HepG2 (cell line): Measurements from ENCODE around the gene LNX2. TPM values are rescaled to one million over a fixed set of nuclear protein-coding genes. Genes with fewer than 3 reads are reported as not detected.

Experiments
- ATAC-seq: fragments of 200-7000 bp; cut with Tn5 transposase; 3 replicates; pipeline ENCODE4 v1.9.1; 2020; ENCODE audit warnings: mild to moderate bottlenecking, moderate library complexity
- BruUV-seq: library from RNA; stranded (reverse); fragments of 400-500 nt; replicated peaks from 2 replicates; lab custom pipeline; 2021; lab: Mats Ljungman, UMichigan
- CTCF ChIA-PET: fragments of 300-600 bp; formaldehyde crosslinking; extraction: SDS; loops from one replicate; lab custom pipeline; 2021; ENCODE audit warnings: low total read pairs, inconsistent platforms, low intra/inter-chr PET ratio; lab: Yijun Ruan, JAX
- POLR2A ChIA-PET: fragments of 350-600 bp; sonication (Branson Sonifier 250); formaldehyde crosslinking; loops from one replicate; lab custom pipeline; 2020; ENCODE audit warnings: antibody characterized with exemption, inconsistent platforms; lab: Yijun Ruan, JAX
- DNase-seq: peaks from one replicate; pipeline ENCODE4 v3.0.0-alpha.2; 2015; ENCODE audit warnings: low spot score
- FAIRE-seq: peaks from 3 replicates; lab custom pipeline; 2011; peaks lifted over from hg19 to GRCh38; lab: Jason Lieb, UNC
- H2AFZ ChIP-seq: one replicate; pipeline ENCODE4 v1.6.1; 2011; ENCODE audit warnings: low read length, inconsistent platforms
- H3K27ac ChIP-seq: fragments of 300-600 bp; 3 replicates; pipeline ENCODE4 v1.8.0; 2011; ENCODE audit warnings: mixed run types, mild to moderate bottlenecking, mixed read lengths, low read length, inconsistent platforms; ENCODE audit not compliant: insufficient read depth; ENCODE audit errors: extremely low read length
- H3K27me3 ChIP-seq, 2 experiments: fragments of 200-600 bp in 1 of 2; 2 replicates in 1 of 2; 3 replicates in 1 of 2; pipeline versions ENCODE4 v1.6.0 to v1.8.0; 2011; ENCODE audit warnings: low read length in 2 of 2, mild to moderate bottlenecking in 2 of 2, moderate library complexity in 2 of 2, inconsistent platforms in 1 of 2; ENCODE audit not compliant: insufficient read depth in 2 of 2, control insufficient read depth in 1 of 2
- H3K36me3 ChIP-seq, 2 experiments: fragments of 200-600 bp in 1 of 2; replicated peaks in 1 of 2; 2 replicates in 1 of 2; 3 replicates in 1 of 2; pipeline versions ENCODE4 v1.5.1 to v1.8.0; 2011; ENCODE audit warnings: low read length in 2 of 2, inconsistent platforms in 1 of 2; ENCODE audit not compliant: insufficient read depth in 2 of 2, control insufficient read depth in 1 of 2
- H3K4me1 ChIP-seq: 2 replicates; pipeline ENCODE4 v1.5.1; 2012; ENCODE audit warnings: low read length, inconsistent platforms; ENCODE audit not compliant: insufficient read depth
- H3K4me2 ChIP-seq: 2 replicates; pipeline ENCODE4 v1.6.0; 2011; ENCODE audit warnings: low read depth, low read length, inconsistent platforms
- H3K4me3 ChIP-seq, 3 experiments: fragments of 200-600 bp in 1 of 3; sonication (generic), shearing (Covaris generic) in 1 of 3; replicated peaks in 1 of 3; 2 replicates each; pipeline ENCODE4 v1.5.1; 2011 to 2016; ENCODE audit warnings: low read length in 3 of 3, inconsistent platforms in 2 of 3, low read depth in 2 of 3, mild to moderate bottlenecking in 2 of 3, control low read depth in 1 of 3, mixed read lengths in 1 of 3; ENCODE audit not compliant: insufficient read depth in 1 of 3
- H3K79me2 ChIP-seq: one replicate; pipeline ENCODE4 v1.6.1; 2011; ENCODE audit warnings: low read length, inconsistent platforms; ENCODE audit not compliant: insufficient read depth
- H3K9ac ChIP-seq: 2 replicates; pipeline ENCODE4 v1.6.0; 2011; ENCODE audit warnings: mild to moderate bottlenecking, low read depth, low read length, inconsistent platforms; ENCODE audit not compliant: insufficient read depth
- H3K9me3 ChIP-seq: 2 replicates; pipeline ENCODE4 v1.5.1; 2012; ENCODE audit warnings: mild to moderate bottlenecking, low read length
- H4K20me1 ChIP-seq: 2 replicates; pipeline ENCODE4 v1.6.0; 2011; ENCODE audit warnings: inconsistent platforms, mild to moderate bottlenecking, low read length, moderate library complexity; ENCODE audit not compliant: insufficient read depth
- SNAPC2 ChIP-seq: sonication (generic); formaldehyde crosslinking; IDR thresholded peaks from 2 replicates; pipeline ENCODE4 v1.8.1; 2022; ENCODE audit warnings: mild to moderate bottlenecking, missing genetic modification reagents
- TGIF2 ChIP-seq: IDR thresholded peaks from 2 replicates; pipeline ENCODE4 v1.6.1; 2016; ENCODE audit warnings: control low read depth, missing compliant biosample characterization
- TMF1 ChIP-seq: sonication (generic); formaldehyde crosslinking; IDR thresholded peaks from 2 replicates; pipeline ENCODE4 v1.8.1; 2022; ENCODE audit warnings: low read depth, missing genetic modification reagents
- ZFP82 ChIP-seq: sonication (generic); formaldehyde crosslinking; IDR thresholded peaks from 2 replicates; pipeline ENCODE4 v1.5.1; 2020; ENCODE audit warnings: mild to moderate bottlenecking, missing genetic modification reagents, borderline replicate concordance
- ZNF121 ChIP-seq: sonication (generic); formaldehyde crosslinking; IDR thresholded peaks from 2 replicates; pipeline ENCODE4 v1.5.0; 2020; ENCODE audit warnings: mild to moderate bottlenecking, missing genetic modification reagents
- ZNF567 ChIP-seq: sonication (generic); formaldehyde crosslinking; IDR thresholded peaks from 2 replicates; pipeline ENCODE4 v1.8.1; 2023; ENCODE audit warnings: mild to moderate bottlenecking, missing genetic modification reagents, borderline replicate concordance
- ZSCAN29 ChIP-seq: sonication (generic); formaldehyde crosslinking; conservative IDR thresholded peaks from 2 replicates; pipeline ENCODE4 v1.4.0; 2020; ENCODE audit warnings: mild to moderate bottlenecking, missing genetic modification reagents
- WGBS: methylation state at CpG from one replicate; pipeline ENCODE4 v1.1.6; 2017; ENCODE audit warnings: low lambda C conversion rate; 5-methylcytosine and 5-hydroxymethylcytosine counted together
- in situ Hi-C: cut with HindIII; loops from 2 replicates; pipeline ENCODE4 v1.10.0; 2017; ENCODE audit warnings: low pct_unique_long_range_greater_than_20kb; ENCODE audit not compliant: extremely low pct_ligation_motif_present
- intact Hi-C: fragments of 100-400 bp; cut with micrococcal nuclease; formaldehyde crosslinking; loops from one replicate; pipeline ENCODE4 v1.10.0; 2022; ENCODE audit not compliant: unreplicated experiment
- polyA plus RNA-seq, 8 experiments: library from polyadenylated mRNA; depleted of rRNA in 3 of 8; stranded (reverse) in 7 of 8; unstranded in 1 of 8; fragments of >200 nt; fragmentation: Illumina TruSeq in 4 of 8; extraction: Trizol in 4 of 8; gene quantifications; 2 replicates each; pipeline versions ENCODE4 v1.2.1 to v1.2.3, GENCODE V29; 2011 to 2016; ENCODE audit warnings: low read depth in 4 of 8, missing spikeins in 1 of 8, mixed read lengths in 1 of 8; ENCODE audit not compliant: insufficient read depth in 1 of 8
- total RNA-seq, 5 experiments: library from RNA; depleted of rRNA; stranded (reverse); fragments of >200 nt; fragmentation: Illumina TruSeq; extraction: Trizol; gene quantifications; 2 replicates each; pipeline ENCODE4 v1.2.3, GENCODE V29; 2016; ENCODE audit warnings: low read depth in 1 of 5
- TF ChIP-seq, protein P1 (sequence below): IDR thresholded peaks from 2 replicates; pipeline ENCODE4 v1.6.1; 2012; ENCODE audit warnings: inconsistent platforms
- TF ChIP-seq, protein P2 (sequence below): sonication (generic); formaldehyde crosslinking; IDR thresholded peaks from 2 replicates; pipeline ENCODE4 v1.8.0; 2022; ENCODE audit warnings: mild to moderate bottlenecking, missing genetic modification reagents; ENCODE audit not compliant: insufficient replicate concordance
- TF ChIP-seq, protein P3 (sequence below): sonication (generic); formaldehyde crosslinking; IDR thresholded peaks from 2 replicates; pipeline ENCODE4 v1.8.1; 2023; ENCODE audit warnings: mild to moderate bottlenecking, missing genetic modification reagents
- TF ChIP-seq, protein P4 (sequence below): IDR thresholded peaks from 2 replicates; pipeline ENCODE4 v1.6.1; 2016; ENCODE audit warnings: missing genetic modification reagents, missing compliant biosample characterization

Gene LNX2
- total and polyA plus RNA-seq, 2 of the 13 experiments (the other 11 are each of a cell fraction or from before 2014, with no cell fraction given): 9.2 to 9.7 TPM

DNA sequence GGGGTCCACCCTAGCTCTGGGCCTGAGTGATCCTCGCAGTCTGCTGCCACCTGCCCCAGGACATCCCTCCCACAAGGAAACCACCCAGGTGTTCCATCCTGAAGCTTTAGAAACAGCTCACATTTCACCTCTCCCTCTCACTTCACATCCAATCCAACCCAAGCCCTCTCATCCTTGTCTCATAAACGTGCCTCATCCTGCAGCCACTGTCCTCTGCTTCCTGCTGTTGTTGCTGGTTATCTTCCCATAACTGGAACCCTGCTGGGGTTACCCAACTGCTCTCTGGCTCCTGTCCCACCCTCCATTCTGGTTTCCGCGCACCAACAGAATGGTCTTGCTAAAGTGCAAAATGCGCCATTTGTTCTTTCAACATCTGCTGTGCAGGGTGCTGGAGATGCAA lies 110.2 kb downstream of the LNX2 start (continued):
- TF ChIP-seq, protein P1, sequence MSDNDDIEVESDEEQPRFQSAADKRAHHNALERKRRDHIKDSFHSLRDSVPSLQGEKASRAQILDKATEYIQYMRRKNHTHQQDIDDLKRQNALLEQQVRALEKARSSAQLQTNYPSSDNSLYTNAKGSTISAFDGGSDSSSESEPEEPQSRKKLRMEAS: no peak

DNA sequence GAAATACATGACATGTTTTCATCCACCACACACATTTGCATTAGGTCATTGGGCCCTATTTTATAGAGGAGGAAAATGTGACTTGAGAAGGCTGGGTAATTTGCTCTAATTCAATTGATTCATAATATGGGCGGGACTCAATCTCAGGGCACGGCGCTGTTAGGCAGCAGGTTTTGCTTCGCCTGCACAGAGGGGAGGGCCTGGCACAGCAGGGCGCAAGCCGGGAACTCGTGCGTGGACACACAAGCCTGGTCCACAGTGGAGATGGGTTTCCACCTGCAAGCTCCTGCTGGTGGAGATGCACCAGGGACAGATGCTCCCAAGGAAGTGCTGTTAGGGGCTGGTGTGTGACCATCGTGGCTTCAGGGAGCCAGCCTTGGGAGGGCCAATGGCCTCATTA lies 111.5 kb downstream of the LNX2 start:
- no TSS peak for BruUV-seq
- Histone ChIP-seq H3K27me3 (peaks cover 2 to 5% of the 10 kb centered on the region in 2 experiments; a peak in 1 of 5 replicates), H4K20me1 (no peaks in the 10 kb centered on the region), H3K4me3 (no peak overlapping the region), H3K27ac (no peak overlapping the region), H3K79me2 (no peaks in the 10 kb centered on the region), H3K4me2 (no peak overlapping the region), H3K9me3 (no peaks in the 10 kb centered on the region), H3K36me3 (no peaks in the 10 kb centered on the region), H3K4me1 (peaks cover 5% of the 10 kb centered on the region), H2AFZ (no peak overlapping the region), H3K9ac (no peak overlapping the region)
- 75% methylated on average over 6 of the region's 9 CpGs for WGBS
- no peak for ATAC-seq
- TF ChIP-seq ZSCAN29 (no peak), SNAPC2 (CRISPR knock-in tag) (no peak), TGIF2 (CRISPR knock-in tag) (no peak), TMF1 (CRISPR knock-in tag) (no peak), ZFP82 (no peak), ZNF121 (no peak), ZNF567 (CRISPR knock-in tag) (no peak)
- TF ChIP-seq, protein P2, sequence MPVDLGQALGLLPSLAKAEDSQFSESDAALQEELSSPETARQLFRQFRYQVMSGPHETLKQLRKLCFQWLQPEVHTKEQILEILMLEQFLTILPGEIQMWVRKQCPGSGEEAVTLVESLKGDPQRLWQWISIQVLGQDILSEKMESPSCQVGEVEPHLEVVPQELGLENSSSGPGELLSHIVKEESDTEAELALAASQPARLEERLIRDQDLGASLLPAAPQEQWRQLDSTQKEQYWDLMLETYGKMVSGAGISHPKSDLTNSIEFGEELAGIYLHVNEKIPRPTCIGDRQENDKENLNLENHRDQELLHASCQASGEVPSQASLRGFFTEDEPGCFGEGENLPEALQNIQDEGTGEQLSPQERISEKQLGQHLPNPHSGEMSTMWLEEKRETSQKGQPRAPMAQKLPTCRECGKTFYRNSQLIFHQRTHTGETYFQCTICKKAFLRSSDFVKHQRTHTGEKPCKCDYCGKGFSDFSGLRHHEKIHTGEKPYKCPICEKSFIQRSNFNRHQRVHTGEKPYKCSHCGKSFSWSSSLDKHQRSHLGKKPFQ: no peak
- TF ChIP-seq, protein P3, sequence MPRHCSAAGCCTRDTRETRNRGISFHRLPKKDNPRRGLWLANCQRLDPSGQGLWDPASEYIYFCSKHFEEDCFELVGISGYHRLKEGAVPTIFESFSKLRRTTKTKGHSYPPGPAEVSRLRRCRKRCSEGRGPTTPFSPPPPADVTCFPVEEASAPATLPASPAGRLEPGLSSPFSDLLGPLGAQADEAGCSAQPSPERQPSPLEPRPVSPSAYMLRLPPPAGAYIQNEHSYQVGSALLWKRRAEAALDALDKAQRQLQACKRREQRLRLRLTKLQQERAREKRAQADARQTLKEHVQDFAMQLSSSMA: no peak
- TF ChIP-seq, protein P4, sequence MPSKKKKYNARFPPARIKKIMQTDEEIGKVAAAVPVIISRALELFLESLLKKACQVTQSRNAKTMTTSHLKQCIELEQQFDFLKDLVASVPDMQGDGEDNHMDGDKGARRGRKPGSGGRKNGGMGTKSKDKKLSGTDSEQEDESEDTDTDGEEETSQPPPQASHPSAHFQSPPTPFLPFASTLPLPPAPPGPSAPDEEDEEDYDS (CRISPR knock-in tag): no peak
- CTCF ChIA-PET: no interaction called here
- POLR2A ChIA-PET: no interaction called here
- intact Hi-C loops (no loop called here), in situ Hi-C loops (no loop called here)
- FAIRE-seq: no peak
- no peak for DNase-seq
